GM12891 (cell line): ENCODE measurements around the gene CSTPP1.

Experiments used
- PAX5 ChIP-seq: IDR thresholded peaks from 2 replicates; pipeline ENCODE4 v1.6.1; 2011; ENCODE audit warnings: low read length, moderate library complexity, mild to moderate bottlenecking; ENCODE audit not compliant: insufficient read depth, severe bottlenecking
- POLR2A ChIP-seq: IDR thresholded peaks from 2 replicates; pipeline ENCODE4 v1.6.1; 2011; ENCODE audit warnings: low read depth, low read length, control low read depth
- POLR2AphosphoS5 ChIP-seq: IDR thresholded peaks from 2 replicates; pipeline ENCODE4 v1.6.1; 2011; ENCODE audit warnings: low read depth, low read length, control low read depth
- TAF1 ChIP-seq: IDR thresholded peaks from 2 replicates; pipeline ENCODE4 v1.6.1; 2011; ENCODE audit warnings: low read depth, low read length, control low read depth

GRCh38 chr11:47131136-47131535 lies 194.6 kb downstream of the CSTPP1 start:
- no peak for TF ChIP-seq POLR2AphosphoS5
- TF ChIP-seq POLR2A, result no peak
- TF ChIP-seq TAF1, result no peak
- no peak for TF ChIP-seq PAX5
